ENCODE results near the gene ARHGDIA. TPM values are rescaled to one million over a fixed set of nuclear protein-coding genes. Genes with fewer than 3 reads are reported as not detected.

The ARHGDIA gene
- total RNA-seq, 1 experiment from 2014 or later: 247 TPM

GRCh38 chr17:81903896-81904599 is 32.9 kb upstream of the ARHGDIA start:
- no peaks in the 10 kb centered on the region for H3K4me1 Mint-ChIP-seq
- ATAC-seq: no peak
- DNase-seq (ENCODE audit: low spot score): no peak
- H3K9me3 Mint-ChIP-seq: no peaks in the 10 kb centered on the region
- H3K27ac Mint-ChIP-seq: no peak overlapping the region
- peaks cover 13% of the 10 kb centered on the region for H3K27me3 Mint-ChIP-seq (ENCODE audit: low read depth)
- ChIA-PET POLR2A (no interaction called here), CTCF (interaction anchor here (1.3 kb wide), 1 partner anchor 34 kb away, joined by 5 read pairs; no protein-coding TSS in a partner anchor)
- H3K4me3 Mint-ChIP-seq: no peak overlapping the region
- no peak for TF ChIP-seq E2F1 (CRISPR knock-in tag; IDR thresholded peaks at IDR 0.05)
- H3K36me3 Mint-ChIP-seq: peaks cover 7% of the 10 kb centered on the region; the same call in 1 of the 2 replicates

GRCh38 chr17:81903415-81903831 is 32.3 kb upstream of the ARHGDIA start:
- POLR2A ChIA-PET: no interaction called here
- peaks cover 8% of the 10 kb centered on the region; the same call in 1 of the 2 replicates for H3K36me3 Mint-ChIP-seq
- no peak overlapping the region for H3K4me3 Mint-ChIP-seq
- DNase-seq (ENCODE audit: low spot score): no peak
- H3K27ac Mint-ChIP-seq: no peak overlapping the region
- H3K4me1 Mint-ChIP-seq: no peaks in the 10 kb centered on the region
- CTCF ChIA-PET: interaction anchor here (0.8 to 1.3 kb wide), 2 partner anchors 11 to 34 kb away, joined by 3 to 5 read pairs; no protein-coding TSS in a partner anchor
- H3K27me3 Mint-ChIP-seq (ENCODE audit: low read depth): peaks cover 13% of the 10 kb centered on the region
- no peaks in the 10 kb centered on the region for H3K9me3 Mint-ChIP-seq
- TF ChIP-seq GABPB1 (CRISPR knock-in tag; IDR thresholded peaks at IDR 0.05) (0 out of 2 replicates have a peak, but pooled peaks have one; percentile 2), USF1 (CRISPR knock-in tag; IDR thresholded peaks at IDR 0.05) (no peak)
- no peak for ATAC-seq

- CTCF ChIA-PET: interaction anchor here (0.6 to 1.8 kb wide), 5 partner anchors 11 to 117 kb away, joined by 3 to 5 read pairs (median 3); no protein-coding TSS in a partner anchor
- TF ChIP-seq ZNF219 (CRISPR knock-in tag; IDR thresholded peaks at IDR 0.05; ENCODE audit: borderline replicate concordance): no peak
- TF ChIP-seq PRDM15 (CRISPR knock-in tag; IDR thresholded peaks at IDR 0.05): no peak
- TF ChIP-seq GABPB1 (CRISPR knock-in tag; IDR thresholded peaks at IDR 0.05): peak; percentile 13; the same call in 1 of the 2 replicates
- no peak for TF ChIP-seq ZNF396 (CRISPR knock-in tag; IDR thresholded peaks at IDR 0.05; ENCODE audit: borderline replicate concordance)
- no peak for TF ChIP-seq TP53 (CRISPR knock-in tag; IDR thresholded peaks at IDR 0.05)
- TF ChIP-seq ATF6 (CRISPR knock-in tag; IDR thresholded peaks at IDR 0.05): no peak
- no peak for TF ChIP-seq CREB1 (CRISPR knock-in tag; IDR thresholded peaks at IDR 0.05)
- TF ChIP-seq SMAD4 (CRISPR knock-in tag; IDR thresholded peaks at IDR 0.05): no peak
- no peak for TF ChIP-seq E2F5 (CRISPR knock-in tag; IDR thresholded peaks at IDR 0.05)
- peak; percentile 5; the same call in 1 of the 2 replicates for TF ChIP-seq HMGXB4 (CRISPR knock-in tag; IDR thresholded peaks at IDR 0.05)
- no peak for TF ChIP-seq ATF3 (CRISPR knock-in tag; conservative IDR thresholded peaks at IDR 0.05)
- no peak for TF ChIP-seq SOX15 (CRISPR knock-in tag; IDR thresholded peaks at IDR 0.05)
- TF ChIP-seq RELA (CRISPR knock-in tag; IDR thresholded peaks at IDR 0.05; ENCODE audit: borderline replicate concordance): no peak
Measured at GRCh38 chr17:81902653-81903414, 31.7 kb upstream of the ARHGDIA start.

More at GRCh38 chr17:81902653-81903414, 31.7 kb upstream of the ARHGDIA start:
- H3K27me3 Mint-ChIP-seq (ENCODE audit: low read depth): peaks cover 13% of the 10 kb centered on the region
- H3K36me3 Mint-ChIP-seq: peaks cover 14% of the 10 kb centered on the region
- no peaks in the 10 kb centered on the region for H3K4me1 Mint-ChIP-seq
- ATAC-seq (peak; percentile 44), DNase-seq (ENCODE audit: low spot score) (peak; percentile 54)
- POLR2A ChIA-PET: interaction anchor here (1.5 kb wide), 1 partner anchor 33 kb away, joined by 4 read pairs; no protein-coding TSS in a partner anchor
- no peak overlapping the region for H3K27ac Mint-ChIP-seq
- no peaks in the 10 kb centered on the region for H3K9me3 Mint-ChIP-seq
- H3K4me3 Mint-ChIP-seq: peak overlapping the region; percentile 48
